ENCODE data around the gene DNAH12.

The DNAH12 gene

DNA sequence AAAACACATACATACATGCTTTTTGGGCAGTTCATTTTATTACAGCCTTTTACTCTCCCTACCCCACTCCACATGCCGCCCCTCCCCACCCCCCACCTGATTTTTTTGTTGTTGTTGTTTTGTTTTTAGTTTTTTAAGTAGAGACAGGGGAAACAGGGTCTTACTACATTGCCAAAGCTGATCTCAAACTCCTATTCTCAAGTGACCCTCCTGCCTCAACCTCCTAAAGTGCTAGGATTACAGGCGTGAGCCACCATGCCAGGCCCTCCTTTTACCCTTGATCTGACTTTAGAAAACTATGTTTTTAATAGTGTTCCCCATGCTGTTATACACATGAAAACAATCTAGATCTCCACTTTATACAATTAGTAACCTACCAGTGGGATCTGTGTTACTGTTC, 26.7 kb upstream of the DNAH12 start:
- Histone ChIP-seq H3K27ac (ENCODE audit: low read depth, low read length, severe bottlenecking) (no peak overlapping the region), H3K9me3 (ENCODE audit: control insufficient read depth, low read length) (no peaks in the 10 kb centered on the region), H3K4me3 (ENCODE audit: extremely low read depth, insufficient read depth, low read length, poor library complexity, severe bottlenecking) (no peak overlapping the region), H3K4me1 (ENCODE audit: control insufficient read depth, insufficient read depth, low read length, poor library complexity, severe bottlenecking) (no peaks in the 10 kb centered on the region), H3K36me3 (ENCODE audit: control insufficient read depth, insufficient read depth, low read length) (peaks cover 88% of the 10 kb centered on the region)
- WGBS, 2 experiments (ENCODE audit: insufficient coverage in 2 of 2) = 100% methylated on average over 1 of the region's 2 CpGs

DNA sequence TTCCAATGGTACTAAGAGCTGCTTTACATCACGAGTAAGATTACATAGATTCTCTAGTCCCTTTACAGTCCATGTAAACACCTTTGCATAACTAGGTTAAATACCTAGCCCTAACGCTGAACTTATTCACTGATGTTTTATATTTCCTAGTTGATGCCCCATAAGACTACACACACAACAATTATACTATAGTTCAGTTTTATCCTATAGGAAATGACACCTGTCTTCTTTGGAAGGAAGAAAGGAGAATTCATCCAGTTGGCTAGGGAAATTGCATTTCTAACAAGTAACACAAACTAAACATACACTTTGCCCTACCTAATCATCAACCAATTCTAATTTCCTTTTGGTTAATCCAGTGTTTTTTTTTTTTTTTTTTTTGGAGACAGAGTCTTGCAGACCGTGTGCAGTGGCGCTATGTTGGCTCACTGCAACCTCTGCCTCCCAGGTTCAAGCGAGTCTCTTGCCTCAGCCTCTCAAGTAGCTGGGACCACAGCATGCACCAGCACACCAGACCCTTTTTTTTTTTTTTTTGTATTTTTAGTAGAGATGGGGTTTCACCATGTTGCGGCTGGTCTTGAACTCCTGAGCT, 25.8 kb upstream of the DNAH12 start:
- WGBS, 2 experiments (ENCODE audit: insufficient coverage in 2 of 2) = 80 to 100% methylated on average over 1 of the region's 6 CpGs

DNA sequence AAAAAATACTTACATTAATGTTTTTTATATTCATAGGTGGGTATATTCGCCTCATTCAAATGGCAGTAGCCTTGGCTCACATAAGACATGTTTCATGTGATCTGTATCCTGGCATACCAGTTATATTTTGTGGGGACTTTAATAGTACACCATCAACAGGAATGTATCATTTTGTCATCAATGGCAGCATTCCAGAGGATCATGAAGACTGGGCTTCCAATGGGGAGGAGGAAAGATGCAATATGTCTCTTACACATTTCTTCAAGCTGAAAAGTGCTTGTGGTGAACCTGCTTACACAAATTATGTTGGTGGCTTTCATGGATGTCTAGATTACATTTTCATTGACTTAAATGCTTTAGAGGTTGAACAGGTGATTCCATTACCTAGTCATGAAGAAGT, 15.4 kb upstream of the DNAH12 start:
- peaks cover 23% of the 10 kb centered on the region for H3K36me3 ChIP-seq (ENCODE audit: control insufficient read depth, insufficient read depth, low read length)
- H3K27ac ChIP-seq (ENCODE audit: low read depth, low read length, severe bottlenecking) = no peak overlapping the region
- WGBS, 2 experiments (ENCODE audit: insufficient coverage in 2 of 2) = no CpG with 5 or more reads among the region's 1 CpG
- H3K4me3 ChIP-seq (ENCODE audit: extremely low read depth, insufficient read depth, low read length, poor library complexity, severe bottlenecking) = no peak overlapping the region
- no peaks in the 10 kb centered on the region for H3K9me3 ChIP-seq (ENCODE audit: control insufficient read depth, low read length)
- no peaks in the 10 kb centered on the region for H3K4me1 ChIP-seq (ENCODE audit: control insufficient read depth, insufficient read depth, low read length, poor library complexity, severe bottlenecking)

More for the DNA sequence above, 25.8 kb upstream of the DNAH12 start:
- no peaks in the 10 kb centered on the region for H3K9me3 ChIP-seq (ENCODE audit: control insufficient read depth, low read length)
- H3K36me3 ChIP-seq (ENCODE audit: control insufficient read depth, insufficient read depth, low read length) = peaks cover 88% of the 10 kb centered on the region
- H3K27ac ChIP-seq (ENCODE audit: low read depth, low read length, severe bottlenecking) = no peak overlapping the region
- H3K4me3 ChIP-seq (ENCODE audit: extremely low read depth, insufficient read depth, low read length, poor library complexity, severe bottlenecking) = no peak overlapping the region
- H3K4me1 ChIP-seq (ENCODE audit: control insufficient read depth, insufficient read depth, low read length, poor library complexity, severe bottlenecking) = no peaks in the 10 kb centered on the region

DNA sequence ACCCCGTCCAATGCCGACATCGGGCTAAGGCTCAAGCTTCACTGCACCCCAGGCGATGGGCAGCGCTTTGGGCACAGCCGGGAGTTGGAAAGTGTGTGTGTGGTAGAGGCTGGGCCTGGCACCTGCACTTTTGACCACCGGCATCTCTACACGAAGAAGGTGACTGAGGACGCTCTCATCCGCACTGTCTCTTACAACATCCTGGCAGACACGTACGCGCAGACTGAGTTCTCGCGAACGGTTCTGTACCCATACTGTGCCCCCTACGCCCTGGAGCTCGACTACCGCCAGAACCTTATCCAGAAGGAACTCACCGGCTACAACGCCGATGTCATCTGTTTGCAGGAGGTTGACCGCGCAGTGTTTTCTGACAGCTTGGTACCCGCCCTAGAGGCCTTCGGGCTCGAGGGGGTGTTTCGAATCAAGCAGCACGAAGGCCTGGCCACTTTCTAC, 13.0 kb upstream of the DNAH12 start:
- H3K36me3 ChIP-seq (ENCODE audit: control insufficient read depth, insufficient read depth, low read length) = peaks cover 12% of the 10 kb centered on the region
- WGBS, 2 experiments (ENCODE audit: insufficient coverage in 2 of 2) = 15 to 17% methylated on average over 28 of the region's 29 CpGs
- H3K4me3 ChIP-seq (ENCODE audit: extremely low read depth, insufficient read depth, low read length, poor library complexity, severe bottlenecking) = peak overlapping the region; percentile 65
- no peaks in the 10 kb centered on the region for H3K4me1 ChIP-seq (ENCODE audit: control insufficient read depth, insufficient read depth, low read length, poor library complexity, severe bottlenecking)
- no peak overlapping the region for H3K27ac ChIP-seq (ENCODE audit: low read depth, low read length, severe bottlenecking)
- no peaks in the 10 kb centered on the region for H3K9me3 ChIP-seq (ENCODE audit: control insufficient read depth, low read length)

DNA sequence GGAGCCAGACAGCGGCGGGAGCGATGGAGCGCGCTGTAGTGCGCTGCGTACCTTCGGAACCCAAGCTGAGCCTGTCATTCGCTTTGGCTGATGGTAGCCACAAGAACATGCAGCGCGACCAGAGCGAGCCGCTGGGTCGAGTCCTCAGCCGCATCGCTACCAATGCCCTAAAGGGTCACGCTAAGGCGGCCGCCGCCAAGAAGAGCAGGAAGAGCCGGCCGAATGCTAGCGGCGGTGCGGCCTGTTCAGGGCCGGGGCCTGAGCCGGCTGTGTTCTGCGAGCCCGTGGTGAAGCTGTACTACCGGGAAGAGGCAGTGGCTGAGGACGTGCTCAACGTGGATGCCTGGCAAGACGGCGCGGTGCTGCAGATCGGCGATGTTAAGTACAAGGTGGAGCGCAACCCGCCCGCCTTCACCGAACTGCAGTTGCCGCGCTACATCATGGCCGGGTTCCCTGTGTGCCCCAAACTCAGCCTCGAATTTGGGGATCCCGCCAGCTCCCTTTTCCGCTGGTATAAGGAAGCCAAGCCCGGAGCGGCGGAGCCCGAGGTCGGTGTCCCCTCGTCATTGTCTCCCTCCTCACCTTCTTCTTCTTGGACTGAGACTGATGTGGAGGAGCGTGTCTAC, 12.4 kb upstream of the DNAH12 start:
- Histone ChIP-seq H3K36me3 (ENCODE audit: control insufficient read depth, insufficient read depth, low read length) (peaks cover 12% of the 10 kb centered on the region), H3K9me3 (ENCODE audit: control insufficient read depth, low read length) (no peaks in the 10 kb centered on the region), H3K27ac (ENCODE audit: low read depth, low read length, severe bottlenecking) (peak overlapping the region; percentile 75), H3K4me1 (ENCODE audit: control insufficient read depth, insufficient read depth, low read length, poor library complexity, severe bottlenecking) (no peaks in the 10 kb centered on the region), H3K4me3 (ENCODE audit: extremely low read depth, insufficient read depth, low read length, poor library complexity, severe bottlenecking) (peak overlapping the region; percentile 65)
- WGBS, 2 experiments (ENCODE audit: insufficient coverage in 2 of 2) = 5 to 8% methylated on average over 46 to 52 of the region's 54 CpGs

DNA sequence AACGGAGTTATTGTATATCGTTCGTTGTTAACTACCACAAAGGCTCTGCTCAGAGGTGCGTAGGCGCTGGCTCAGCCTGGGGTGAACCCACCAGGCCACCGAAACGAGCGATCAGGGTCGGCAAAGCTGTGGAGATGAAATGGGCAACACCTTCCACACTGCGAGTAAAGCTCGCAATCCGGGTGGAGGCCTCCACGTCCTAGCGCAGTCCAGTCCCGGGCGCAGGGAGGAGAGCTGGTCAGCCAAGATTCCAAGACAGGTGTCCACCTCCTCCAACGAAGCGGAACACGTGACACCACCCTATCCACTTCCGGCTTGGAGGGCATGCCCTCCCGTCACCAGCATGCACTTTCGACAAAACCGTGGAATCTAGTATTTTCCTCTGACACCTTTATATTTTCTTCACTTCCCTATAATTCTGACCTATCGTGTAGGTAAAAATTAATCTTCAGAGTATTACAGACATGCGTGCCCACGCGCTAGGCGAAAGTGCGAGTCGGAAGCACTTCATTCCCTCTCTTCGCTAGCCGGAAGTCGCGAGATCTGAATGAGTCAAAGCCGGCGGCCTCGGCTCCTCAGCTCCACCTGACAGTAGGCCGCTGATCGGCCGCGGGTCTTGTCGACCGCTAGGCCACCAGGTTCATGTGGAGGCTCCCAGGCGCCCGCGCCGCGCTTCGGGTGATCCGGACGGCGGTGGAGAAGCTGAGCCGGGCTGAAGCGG, 11.8 kb upstream of the DNAH12 start, which contains the start of gene PDE12:
Gene PDE12 (plus strand): TSS at position 537 of the 721 bp plus-strand sequence. CDS start 106 bp downstream, at position 643.
- Histone ChIP-seq H3K4me3 (ENCODE audit: extremely low read depth, insufficient read depth, low read length, poor library complexity, severe bottlenecking) (peak within 1 kb of the TSS; percentile 65), H3K36me3 (ENCODE audit: control insufficient read depth, insufficient read depth, low read length) (peaks cover 12% of the 10 kb centered on the region), H3K4me1 (ENCODE audit: control insufficient read depth, insufficient read depth, low read length, poor library complexity, severe bottlenecking) (no peaks in the 10 kb centered on the region), H3K9me3 (ENCODE audit: control insufficient read depth, low read length) (no peaks in the 10 kb centered on the region), H3K27ac (ENCODE audit: low read depth, low read length, severe bottlenecking) (peak within 1 kb of the TSS; percentile 75)
- 16 to 17% methylated on average over 49 to 54 of the region's 54 CpGs for WGBS, 2 experiments (ENCODE audit: insufficient coverage in 2 of 2)

DNA sequence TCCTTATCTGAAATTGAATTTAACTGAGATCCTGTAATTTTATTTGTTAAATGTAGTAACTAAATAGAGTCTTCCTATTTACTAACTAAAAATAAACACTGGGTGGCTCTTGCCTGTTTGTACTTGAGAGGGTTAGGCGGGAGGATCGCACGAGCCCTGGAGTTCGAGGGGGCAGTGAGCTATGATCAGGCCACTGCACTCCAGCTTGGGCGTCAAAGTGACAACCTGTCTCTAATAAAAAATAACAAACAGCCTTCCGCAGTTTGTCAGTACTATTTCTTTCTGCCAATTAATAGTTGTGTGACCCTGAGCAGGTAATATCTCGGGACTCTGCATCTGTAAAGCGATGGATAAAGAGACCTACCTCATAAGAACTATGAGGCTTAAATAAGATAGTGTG, 11.2 kb upstream of the DNAH12 start:
- H3K36me3 ChIP-seq (ENCODE audit: control insufficient read depth, insufficient read depth, low read length) = peaks cover 12% of the 10 kb centered on the region
- H3K9me3 ChIP-seq (ENCODE audit: control insufficient read depth, low read length) = no peaks in the 10 kb centered on the region
- H3K27ac ChIP-seq (ENCODE audit: low read depth, low read length, severe bottlenecking) = no peak overlapping the region
- H3K4me3 ChIP-seq (ENCODE audit: extremely low read depth, insufficient read depth, low read length, poor library complexity, severe bottlenecking) = peak overlapping the region; percentile 65
- H3K4me1 ChIP-seq (ENCODE audit: control insufficient read depth, insufficient read depth, low read length, poor library complexity, severe bottlenecking) = no peaks in the 10 kb centered on the region
- WGBS, 2 experiments (ENCODE audit: insufficient coverage in 2 of 2) = 87 to 89% methylated on average over 3 to 8 of the region's 8 CpGs

DNA sequence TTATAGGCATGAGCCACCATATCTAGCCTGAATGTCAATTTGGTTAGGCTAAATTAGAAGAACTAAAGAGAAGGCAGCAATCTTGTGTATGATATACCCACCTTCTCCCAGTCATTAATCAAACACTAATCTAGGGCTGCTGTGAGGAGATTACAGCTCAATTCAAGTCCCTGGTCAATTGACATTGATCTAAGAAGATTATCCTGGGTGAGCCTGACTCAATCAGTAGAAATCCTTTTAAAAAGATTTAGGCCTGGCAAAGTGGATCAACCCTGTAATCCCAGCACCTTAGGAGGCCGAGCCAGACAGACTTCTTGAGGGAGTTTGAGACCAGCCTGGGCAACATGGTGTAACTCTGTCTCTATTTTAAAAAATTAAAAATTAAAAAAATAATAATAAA, 2.5 kb upstream of the DNAH12 start:
- H3K4me3 ChIP-seq (ENCODE audit: extremely low read depth, insufficient read depth, low read length, poor library complexity, severe bottlenecking) = no peak overlapping the region
- no peaks in the 10 kb centered on the region for H3K36me3 ChIP-seq (ENCODE audit: control insufficient read depth, insufficient read depth, low read length)
- WGBS, 2 experiments (ENCODE audit: insufficient coverage in 2 of 2) = 40% methylated on average over 1 of the region's 1 CpG; no CpG with 5 or more reads in 1 of the 2 experiments

DNA sequence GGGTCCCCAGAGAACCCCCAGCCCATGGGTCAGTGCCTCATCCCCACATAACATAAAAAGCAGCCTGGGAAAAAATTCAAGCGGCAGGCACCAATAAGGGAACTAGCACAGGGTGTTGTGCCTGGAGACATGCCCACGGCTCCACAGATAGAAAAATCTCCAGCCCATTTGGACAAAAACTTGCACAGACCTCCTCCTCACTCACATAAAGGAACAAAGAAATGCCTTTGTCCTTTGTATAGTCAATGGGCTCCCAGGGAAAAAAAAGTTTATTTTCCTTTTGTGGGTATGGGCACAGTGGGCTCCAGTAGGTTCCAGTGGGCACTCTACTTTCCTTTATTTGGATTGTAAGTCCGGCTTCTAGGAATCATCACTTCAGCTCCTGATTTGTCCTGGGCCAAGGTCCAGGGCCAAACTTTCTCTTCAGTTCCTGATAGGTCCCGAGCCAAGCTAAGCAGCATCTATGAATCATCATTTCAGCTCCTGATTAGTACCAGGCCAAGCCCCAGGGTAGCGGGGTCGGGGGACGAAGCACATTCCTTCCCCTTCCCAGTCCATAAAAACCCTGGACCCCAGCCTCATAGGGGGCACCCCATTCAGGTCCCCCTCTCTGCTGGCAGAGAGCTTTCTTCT, 1.6 kb upstream of the DNAH12 start:
- no peaks in the 10 kb centered on the region for H3K4me1 ChIP-seq (ENCODE audit: control insufficient read depth, insufficient read depth, low read length, poor library complexity, severe bottlenecking)
- WGBS, 2 experiments (ENCODE audit: insufficient coverage in 2 of 2) = 92 to 94% methylated on average over 5 to 6 of the region's 7 CpGs
- no peak overlapping the region for H3K27ac ChIP-seq (ENCODE audit: low read depth, low read length, severe bottlenecking)
- H3K9me3 ChIP-seq (ENCODE audit: control insufficient read depth, low read length) = no peaks in the 10 kb centered on the region
- H3K36me3 ChIP-seq (ENCODE audit: control insufficient read depth, insufficient read depth, low read length) = no peaks in the 10 kb centered on the region
- no peak overlapping the region for H3K4me3 ChIP-seq (ENCODE audit: extremely low read depth, insufficient read depth, low read length, poor library complexity, severe bottlenecking)

More for the DNA sequence above, 2.5 kb upstream of the DNAH12 start:
- Histone ChIP-seq H3K9me3 (ENCODE audit: control insufficient read depth, low read length) (no peaks in the 10 kb centered on the region), H3K4me1 (ENCODE audit: control insufficient read depth, insufficient read depth, low read length, poor library complexity, severe bottlenecking) (no peaks in the 10 kb centered on the region), H3K27ac (ENCODE audit: low read depth, low read length, severe bottlenecking) (no peak overlapping the region)

DNA sequence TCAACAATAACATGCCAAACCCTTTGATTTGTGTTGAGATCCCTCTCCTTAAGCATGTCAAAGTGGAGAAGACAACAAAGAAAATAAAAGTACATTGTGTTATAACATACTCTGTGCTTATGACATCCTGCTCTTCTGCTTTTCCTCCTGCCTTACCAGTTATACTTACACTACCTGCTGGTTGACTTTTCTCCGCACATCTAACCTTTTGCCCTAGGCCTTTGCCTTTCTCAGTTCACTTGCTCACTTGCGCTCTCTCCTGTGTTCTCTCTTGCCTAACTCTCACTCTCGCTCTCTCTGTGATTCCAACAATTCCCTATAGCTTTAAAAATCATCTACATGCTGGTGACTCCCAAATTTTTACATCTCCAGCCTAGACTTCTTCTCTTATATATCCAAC, 5.7 kb downstream of the DNAH12 start:
- Histone ChIP-seq H3K9me3 (ENCODE audit: control insufficient read depth, low read length) (no peaks in the 10 kb centered on the region), H3K4me3 (ENCODE audit: extremely low read depth, insufficient read depth, low read length, poor library complexity, severe bottlenecking) (no peak overlapping the region), H3K36me3 (ENCODE audit: control insufficient read depth, insufficient read depth, low read length) (no peaks in the 10 kb centered on the region), H3K4me1 (ENCODE audit: control insufficient read depth, insufficient read depth, low read length, poor library complexity, severe bottlenecking) (no peaks in the 10 kb centered on the region), H3K27ac (ENCODE audit: low read depth, low read length, severe bottlenecking) (no peak overlapping the region)
- WGBS, 2 experiments (ENCODE audit: insufficient coverage in 2 of 2) = 97% methylated on average over 3 of the region's 3 CpGs

Data from mesodermal cell (in vitro differentiated cells).